Body of pancreas (tissue), 4 donors: ENCODE data around the gene OSER1.

Source experiments
- CTCF ChIP-seq, 7 experiments: fragments of 450-650 bp in 4 of 7; fragments of 200-600 bp in 3 of 7; sonication (generic) in 3 of 7; IDR thresholded peaks; one replicate each; pipeline ENCODE4 v1.5.1; 2016 to 2019; ENCODE audit warnings: antibody characterized with exemption in 7 of 7
- POLR2A ChIP-seq, 3 donors: fragments of 450-650 bp; IDR thresholded peaks; one replicate each; pipeline ENCODE4 v1.6.1; 2016; ENCODE audit warnings: antibody characterized with exemption in 3 of 3, mild to moderate bottlenecking in 2 of 3

DNA sequence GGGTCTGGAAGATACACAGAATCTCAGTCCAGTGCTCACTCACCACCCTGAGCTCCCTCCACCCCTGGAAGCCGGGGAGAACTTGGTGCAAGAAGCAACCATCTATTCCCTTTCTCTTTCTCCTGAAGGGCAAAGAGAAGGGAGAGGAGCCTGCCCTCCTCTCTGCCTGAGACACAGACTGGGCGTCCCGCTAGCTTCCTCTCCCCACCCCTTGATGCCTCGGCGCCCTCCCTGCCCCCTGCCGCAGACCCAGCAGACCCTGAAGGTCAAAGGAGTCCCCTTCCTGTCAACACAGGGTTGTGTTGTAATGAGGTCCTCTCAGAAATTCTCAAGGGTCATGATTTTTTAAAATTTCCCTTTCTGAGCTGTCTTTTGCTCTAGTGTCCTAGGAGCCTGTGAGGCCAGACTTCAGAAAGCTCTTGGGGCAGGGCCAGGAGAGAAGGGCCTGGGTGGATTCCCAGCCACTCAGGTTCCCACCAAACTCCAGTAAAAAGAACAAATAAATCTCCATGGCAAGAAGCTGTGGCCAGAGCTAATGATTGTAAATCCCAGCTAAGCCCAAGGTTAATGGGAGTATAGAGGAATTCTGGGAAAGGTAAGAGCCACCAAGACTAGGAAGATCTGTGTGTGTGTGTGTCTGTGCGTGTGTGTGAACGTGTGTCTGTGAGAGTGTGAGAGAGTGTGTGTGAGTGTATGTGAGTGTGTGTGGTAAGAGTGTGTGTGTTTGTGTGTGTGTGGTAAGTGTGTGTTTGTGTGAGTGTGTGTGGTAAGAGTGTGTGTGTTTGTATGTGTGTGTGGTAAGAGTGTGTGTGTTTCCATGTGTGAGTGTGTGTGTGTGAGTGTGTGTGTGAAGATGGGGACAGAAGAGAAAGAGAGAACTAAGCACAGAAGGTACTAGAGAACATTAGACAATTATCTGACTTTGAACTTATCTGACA is 22.5 kb downstream of the OSER1 start:
- TF ChIP-seq POLR2A (IDR thresholded peaks at IDR 0.05): no peak
- no peak for TF ChIP-seq CTCF (IDR thresholded peaks at IDR 0.05)
